Endothelial cell of umbilical vein (primary cell): ENCODE measurements around the gene C1orf159. TPM values are rescaled to one million over a fixed set of nuclear protein-coding genes. Genes with fewer than 3 reads are reported as not detected.

ENCODE experiments used
- BruUV-seq: library from RNA; stranded (reverse); fragments of 400-500 nt; replicated peaks from 2 replicates; lab custom pipeline; 2021; lab: Mats Ljungman, UMichigan
- CTCF ChIA-PET: fragments of 300-600, 350-600 bp; sonication (Branson Sonifier 250); formaldehyde crosslinking; loops from one replicate; lab custom pipeline; 2021; ENCODE audit warnings: antibody characterized with exemption, inconsistent platforms; lab: Charles Lee
- POLR2A ChIA-PET: fragments of 300-600, 350-600 bp; sonication (Branson Sonifier 250); formaldehyde crosslinking; loops from one replicate; lab custom pipeline; 2021; ENCODE audit warnings: antibody characterized with exemption, inconsistent platforms; lab: Charles Lee
- DNase-seq: peaks from one replicate; pipeline ENCODE4 v3.0.0-alpha.2; 2011; ENCODE audit warnings: low read depth, low spot score
- FAIRE-seq: peaks from 2 replicates; lab custom pipeline; 2011; peaks lifted over from hg19 to GRCh38; lab: Jason Lieb, UNC
- H2AFZ ChIP-seq: 2 replicates; pipeline ENCODE4 v1.6.0; 2012; ENCODE audit warnings: low read depth, low read length, control low read depth, inconsistent platforms
- H3K27ac ChIP-seq: 2 replicates; pipeline ENCODE4 v1.5.1; 2011; ENCODE audit warnings: low read depth, mild to moderate bottlenecking, control low read depth, low read length, moderate library complexity; ENCODE audit not compliant: insufficient read depth
- H3K27me3 ChIP-seq, 2 experiments: 2 replicates each; pipeline versions ENCODE4 v1.6.0 to v1.6.1; 2011; ENCODE audit warnings: low read length in 2 of 2, mixed read lengths in 1 of 2; ENCODE audit not compliant: control insufficient read depth in 2 of 2, insufficient read depth in 2 of 2
- H3K36me3 ChIP-seq, 2 experiments: 2 replicates in 1 of 2; 3 replicates in 1 of 2; pipeline ENCODE4 v1.5.1; 2011; ENCODE audit warnings: low read length in 2 of 2, mild to moderate bottlenecking in 1 of 2, moderate library complexity in 1 of 2; ENCODE audit not compliant: control insufficient read depth in 2 of 2, insufficient read depth in 2 of 2; ENCODE audit errors: extremely low read depth in 1 of 2
- H3K4me1 ChIP-seq: 3 replicates; pipeline ENCODE4 v1.5.1; 2011; ENCODE audit warnings: mild to moderate bottlenecking, low read length; ENCODE audit not compliant: control insufficient read depth, insufficient read depth; ENCODE audit errors: extremely low read depth
- H3K4me2 ChIP-seq: 2 replicates; pipeline ENCODE4 v1.6.1; 2011; ENCODE audit warnings: low read length, control low read depth, mixed read lengths; ENCODE audit not compliant: insufficient read depth
- H3K4me3 ChIP-seq, 3 experiments: fragments of 200-600 bp in 1 of 3; sonication (generic), shearing (Covaris generic) in 1 of 3; replicated peaks in 1 of 3; 2 replicates each; pipeline ENCODE4 v1.5.1; 2011 to 2016; ENCODE audit warnings: control low read depth in 3 of 3, low read length in 3 of 3, mild to moderate bottlenecking in 2 of 3, inconsistent platforms in 1 of 3, low read depth in 1 of 3, moderate library complexity in 1 of 3; ENCODE audit not compliant: insufficient read depth in 1 of 3
- H3K79me2 ChIP-seq: 2 replicates; pipeline ENCODE4 v1.6.0; 2012; ENCODE audit warnings: low read length, inconsistent platforms; ENCODE audit not compliant: control insufficient read depth, insufficient read depth
- H3K9ac ChIP-seq: replicated peaks from 2 replicates; pipeline ENCODE3; 2011; ENCODE audit warnings: low read length, control low read depth; ENCODE audit not compliant: insufficient read depth; ENCODE audit errors: extremely low read depth
- H3K9me1 ChIP-seq: replicated peaks from 3 replicates; pipeline ENCODE4 v1.6.0; 2011; ENCODE audit warnings: mild to moderate bottlenecking, low read length; ENCODE audit not compliant: control insufficient read depth, insufficient read depth; ENCODE audit errors: extremely low read depth
- H3K9me3 ChIP-seq: replicated peaks from 2 replicates; pipeline ENCODE4 v1.5.1; 2012; ENCODE audit warnings: low read length, inconsistent platforms; ENCODE audit not compliant: control insufficient read depth, insufficient read depth
- H4K20me1 ChIP-seq: replicated peaks from 2 replicates; pipeline ENCODE3; 2011; ENCODE audit warnings: mild to moderate bottlenecking, low read length; ENCODE audit not compliant: control insufficient read depth, insufficient read depth; ENCODE audit errors: extremely low read depth
- CTCF ChIP-seq, 2 donors: IDR thresholded peaks; 1 replicate in 1 of 2; 2 replicates in 1 of 2; pipeline ENCODE4 v1.5.1; 2011; ENCODE audit warnings: low read length in 2 of 2, mild to moderate bottlenecking in 2 of 2, moderate library complexity in 2 of 2, control low read depth in 1 of 2, inconsistent platforms in 1 of 2, low read depth in 1 of 2; ENCODE audit not compliant: insufficient read depth in 1 of 2; ENCODE audit errors: extremely low read depth in 1 of 2
- EZH2 ChIP-seq: IDR thresholded peaks from 2 replicates; pipeline ENCODE4 v1.6.1; 2012; ENCODE audit warnings: borderline replicate concordance, low read depth, mild to moderate bottlenecking, moderate library complexity, low read length, inconsistent platforms; ENCODE audit not compliant: severe bottlenecking
- FOS ChIP-seq: IDR thresholded peaks from 2 replicates; pipeline ENCODE4 v1.6.1; 2011; ENCODE audit warnings: mild to moderate bottlenecking, low read length, moderate library complexity, borderline replicate concordance; ENCODE audit not compliant: insufficient read depth
- GATA2 ChIP-seq: IDR thresholded peaks from 2 replicates; pipeline ENCODE4 v1.7.0; 2011; ENCODE audit warnings: low read depth, mild to moderate bottlenecking, moderate library complexity, mixed read lengths, low read length; ENCODE audit not compliant: insufficient read length, insufficient read depth
- JUN ChIP-seq: IDR thresholded peaks from 2 replicates; pipeline ENCODE4 v1.6.1; 2011; ENCODE audit warnings: borderline replicate concordance, low read depth; ENCODE audit not compliant: insufficient read length, insufficient read depth
- MAX ChIP-seq: IDR thresholded peaks from 2 replicates; pipeline ENCODE4 v1.6.1; 2011; ENCODE audit not compliant: insufficient read depth, insufficient read length
- MYC ChIP-seq: IDR thresholded peaks from one replicate; pipeline ENCODE4 v1.6.1; 2011; ENCODE audit warnings: mild to moderate bottlenecking, low read depth, low read length
- POLR2A ChIP-seq: IDR thresholded peaks from 2 replicates; pipeline ENCODE4 v1.6.1; 2012; ENCODE audit warnings: low read depth, mild to moderate bottlenecking, control low read depth, low read length
- POLR2AphosphoS5 ChIP-seq: IDR thresholded peaks from 2 replicates; pipeline ENCODE4 v1.6.1; 2012; ENCODE audit warnings: low read depth, mild to moderate bottlenecking, control low read depth, low read length, moderate library complexity; ENCODE audit not compliant: insufficient read depth
- dilution Hi-C: fragments of 300-500 bp; cut with MboI; formaldehyde crosslinking; loops from one replicate; pipeline ENCODE4 v1.15.0; 2019; ENCODE audit warnings: low sequenced_read_pairs; ENCODE audit not compliant: extremely low pct_ligation_motif_present
- intact Hi-C: fragments of 100-400 bp; cut with micrococcal nuclease; formaldehyde crosslinking; loops from one replicate; pipeline ENCODE4 v1.10.0; 2022
- polyA plus RNA-seq, 4 experiments: library from polyadenylated mRNA; depleted of rRNA in 3 of 4; stranded (reverse) in 3 of 4; unstranded in 1 of 4; fragments of >200 nt; gene quantifications; 2 replicates each; pipeline versions ENCODE4 v1.2.1 to v1.2.3, GENCODE V29; 2011 to 2012; ENCODE audit warnings: missing spikeins in 1 of 4
- total RNA-seq: library from RNA; stranded (reverse); gene quantifications from 2 replicates; pipeline ENCODE4 v1.2.3, GENCODE V29; 2021

The C1orf159 gene
- total and polyA plus RNA-seq, 2 donors (not counting 3 experiments of a cell fraction or from before 2014, with no cell fraction given), result 16.1 to 20.1 TPM

- H3K9ac ChIP-seq, result no peak overlapping the region
- no peaks in the 10 kb centered on the region for H3K4me1 ChIP-seq
- H3K27ac ChIP-seq, result no peak overlapping the region
- ChIA-PET POLR2A (no interaction called here), CTCF (no interaction called here)
- H3K79me2 ChIP-seq, result no peaks in the 10 kb centered on the region
- dilution Hi-C loops (no loop called here), intact Hi-C loops (no loop called here)
- H3K4me2 ChIP-seq, result no peak overlapping the region
- no peaks in the 10 kb centered on the region for H3K36me3 ChIP-seq
- no peaks in the 10 kb centered on the region for H3K9me1 ChIP-seq
- no peak for FAIRE-seq
- no peak overlapping the region for H3K4me3 ChIP-seq
- H3K27me3 ChIP-seq, result no peaks in the 10 kb centered on the region
- no peak overlapping the region for H2AFZ ChIP-seq
- H3K9me3 ChIP-seq, result no peaks in the 10 kb centered on the region
- BruUV-seq, result no TSS peak
- no peaks in the 10 kb centered on the region for H4K20me1 ChIP-seq
- no peak for TF ChIP-seq POLR2AphosphoS5
- DNase-seq, result no peak
These were observed 16.2 kb downstream of the C1orf159 start for GRCh38 chr1:1099506-1100183.

GRCh38 chr1:1098681-1099421, 17.0 kb downstream of the C1orf159 start:
- H2AFZ ChIP-seq, result no peak overlapping the region
- H3K4me1 ChIP-seq, result no peaks in the 10 kb centered on the region
- H3K79me2 ChIP-seq, result no peaks in the 10 kb centered on the region
- dilution Hi-C loops (no loop called here), intact Hi-C loops (no loop called here)
- no peaks in the 10 kb centered on the region for H3K9me3 ChIP-seq
- POLR2A ChIA-PET, result no interaction called here
- CTCF ChIA-PET, result no interaction called here
- no peaks in the 10 kb centered on the region for H3K27me3 ChIP-seq
- H3K4me3 ChIP-seq, result no peak overlapping the region
- TF ChIP-seq POLR2A (no peak), JUN (no peak), MYC (no peak), CTCF (IDR thresholded peaks at IDR 0.05; ENCODE audit: extremely low read depth in 1 of 2, insufficient read depth in 1 of 2, low read depth in 1 of 2, low read length in 2 of 2) (no peak), MAX (no peak), GATA2 (no peak), POLR2AphosphoS5 (no peak), EZH2 (no peak), FOS (no peak)
- H3K9me1 ChIP-seq, result no peaks in the 10 kb centered on the region
- H3K36me3 ChIP-seq, result no peaks in the 10 kb centered on the region
- H3K9ac ChIP-seq, result no peak overlapping the region
- DNase-seq (no peak), FAIRE-seq (no peak)
- no peak overlapping the region for H3K4me2 ChIP-seq
- no peak overlapping the region for H3K27ac ChIP-seq
- no TSS peak for BruUV-seq
- H4K20me1 ChIP-seq, result no peaks in the 10 kb centered on the region
